HG03432 (cell line): ENCODE measurements around the gene IPCEF1.

ENCODE experiments used
- ATAC-seq: cut with Tn5 transposase; IDR thresholded peaks from one replicate; pipeline ENCODE4 v1.9.1; 2021; ENCODE audit warnings: mild to moderate bottlenecking, moderate library complexity; ENCODE audit not compliant: unreplicated experiment

The IPCEF1 gene

GRCh38 chr6:154117485-154117884, 239.1 kb downstream of the IPCEF1 start:
- no peak for ATAC-seq

GRCh38 chr6:154113392-154113791, 243.2 kb downstream of the IPCEF1 start:
- ATAC-seq, result no peak

- no peak for ATAC-seq
Observed at GRCh38 chr6:154112181-154112809, 244.3 kb downstream of the IPCEF1 start.

- no peak for ATAC-seq
Observed at GRCh38 chr6:154111025-154111424, 245.6 kb downstream of the IPCEF1 start.

GRCh38 chr6:154106251-154106650, 250.4 kb downstream of the IPCEF1 start:
- no peak for ATAC-seq
